ENCODE results near the gene SETD1B. TPM values are rescaled to one million over a fixed set of nuclear protein-coding genes. Genes with fewer than 3 reads are reported as not detected.

SETD1B gene
- total and polyA plus RNA-seq, 2 experiments from 2014 or later: 2.4 to 15.1 TPM

DNA sequence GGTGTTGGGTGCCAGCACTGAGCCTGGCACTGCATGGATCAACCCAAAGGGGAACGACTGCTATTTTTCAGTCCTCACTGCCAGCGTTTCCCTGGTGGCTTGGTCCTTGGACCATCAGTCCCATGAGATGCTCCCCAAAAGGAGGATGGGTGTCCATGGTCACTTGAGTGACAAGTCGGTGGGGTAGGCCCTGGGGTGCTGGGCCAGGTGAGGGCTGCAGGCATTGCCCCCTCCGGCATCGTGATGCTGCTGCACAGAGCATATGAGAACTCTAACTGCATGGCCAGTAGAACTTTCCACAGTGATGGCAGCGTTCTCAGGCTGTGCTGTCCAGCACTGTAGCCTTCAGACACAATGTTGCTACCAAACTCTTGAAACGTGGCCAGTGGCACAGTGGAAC is 16.2 kb downstream of the SETD1B start:
- no peaks in the 10 kb centered on the region for H3K27me3 ChIP-seq
- no peaks in the 10 kb centered on the region for H3K9me3 ChIP-seq (ENCODE audit: low read depth)
- no peak overlapping the region for H3K27ac ChIP-seq
- H3K4me1 ChIP-seq (ENCODE audit: low read depth): no peaks in the 10 kb centered on the region
- TF ChIP-seq, protein P1, sequence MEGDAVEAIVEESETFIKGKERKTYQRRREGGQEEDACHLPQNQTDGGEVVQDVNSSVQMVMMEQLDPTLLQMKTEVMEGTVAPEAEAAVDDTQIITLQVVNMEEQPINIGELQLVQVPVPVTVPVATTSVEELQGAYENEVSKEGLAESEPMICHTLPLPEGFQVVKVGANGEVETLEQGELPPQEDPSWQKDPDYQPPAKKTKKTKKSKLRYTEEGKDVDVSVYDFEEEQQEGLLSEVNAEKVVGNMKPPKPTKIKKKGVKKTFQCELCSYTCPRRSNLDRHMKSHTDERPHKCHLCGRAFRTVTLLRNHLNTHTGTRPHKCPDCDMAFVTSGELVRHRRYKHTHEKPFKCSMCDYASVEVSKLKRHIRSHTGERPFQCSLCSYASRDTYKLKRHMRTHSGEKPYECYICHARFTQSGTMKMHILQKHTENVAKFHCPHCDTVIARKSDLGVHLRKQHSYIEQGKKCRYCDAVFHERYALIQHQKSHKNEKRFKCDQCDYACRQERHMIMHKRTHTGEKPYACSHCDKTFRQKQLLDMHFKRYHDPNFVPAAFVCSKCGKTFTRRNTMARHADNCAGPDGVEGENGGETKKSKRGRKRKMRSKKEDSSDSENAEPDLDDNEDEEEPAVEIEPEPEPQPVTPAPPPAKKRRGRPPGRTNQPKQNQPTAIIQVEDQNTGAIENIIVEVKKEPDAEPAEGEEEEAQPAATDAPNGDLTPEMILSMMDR (IDR thresholded peaks at IDR 0.05; ENCODE audit: low read depth, low read length): no peak
- H3K4me3 ChIP-seq: no peak overlapping the region
- no peak for DNase-seq (ENCODE audit: low read depth in 1 of 2, low spot score in 1 of 2)
- H3K36me3 ChIP-seq: peaks cover 39% of the 10 kb centered on the region

- Histone ChIP-seq H3K27me3 (no peaks in the 10 kb centered on the region), H3K4me3 (no peak overlapping the region), H3K4me1 (ENCODE audit: low read depth) (no peaks in the 10 kb centered on the region), H3K27ac (no peak overlapping the region), H3K9me3 (ENCODE audit: low read depth) (no peaks in the 10 kb centered on the region), H3K36me3 (peaks cover 32% of the 10 kb centered on the region)
- TF ChIP-seq, protein P1 (IDR thresholded peaks at IDR 0.05; ENCODE audit: low read depth, low read length): no peak
- no peak for DNase-seq (ENCODE audit: low read depth in 1 of 2, low spot score in 1 of 2)
These were observed 18.7 kb downstream of the SETD1B start for GRCh38 chr12:121822393-121823100.

DNA sequence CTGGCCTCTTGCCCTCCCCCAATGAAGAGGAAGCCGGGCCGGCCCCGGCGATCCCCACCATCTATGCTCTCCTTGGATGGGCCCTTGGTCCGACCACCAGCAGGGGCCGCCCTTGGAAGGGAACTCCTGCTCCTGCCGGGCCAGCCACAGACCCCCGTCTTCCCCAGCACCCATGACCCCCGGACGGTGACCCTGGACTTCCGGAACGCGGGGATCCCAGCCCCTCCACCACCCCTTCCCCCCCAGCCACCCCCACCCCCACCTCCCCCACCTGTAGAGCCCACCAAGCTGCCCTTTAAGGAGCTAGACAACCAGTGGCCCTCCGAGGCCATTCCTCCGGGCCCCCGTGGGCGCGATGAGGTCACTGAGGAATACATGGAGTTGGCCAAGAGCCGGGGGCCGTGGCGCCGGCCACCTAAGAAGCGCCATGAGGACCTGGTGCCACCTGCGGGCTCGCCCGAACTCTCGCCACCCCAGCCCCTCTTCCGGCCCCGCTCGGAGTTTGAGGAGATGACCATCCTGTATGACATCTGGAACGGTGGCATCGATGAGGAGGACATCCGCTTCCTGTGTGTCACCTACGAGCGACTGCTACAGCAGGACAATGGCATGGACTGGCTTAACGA is 19.4 kb downstream of the SETD1B start:
- TF ChIP-seq, protein P1 (IDR thresholded peaks at IDR 0.05; ENCODE audit: low read depth, low read length): no peak
- Histone ChIP-seq H3K9me3 (ENCODE audit: low read depth) (no peaks in the 10 kb centered on the region), H3K36me3 (peaks cover 32% of the 10 kb centered on the region), H3K4me3 (no peak overlapping the region), H3K27me3 (no peaks in the 10 kb centered on the region), H3K27ac (no peak overlapping the region), H3K4me1 (ENCODE audit: low read depth) (no peaks in the 10 kb centered on the region)
- no peak for DNase-seq (ENCODE audit: low read depth in 1 of 2, low spot score in 1 of 2)

DNA sequence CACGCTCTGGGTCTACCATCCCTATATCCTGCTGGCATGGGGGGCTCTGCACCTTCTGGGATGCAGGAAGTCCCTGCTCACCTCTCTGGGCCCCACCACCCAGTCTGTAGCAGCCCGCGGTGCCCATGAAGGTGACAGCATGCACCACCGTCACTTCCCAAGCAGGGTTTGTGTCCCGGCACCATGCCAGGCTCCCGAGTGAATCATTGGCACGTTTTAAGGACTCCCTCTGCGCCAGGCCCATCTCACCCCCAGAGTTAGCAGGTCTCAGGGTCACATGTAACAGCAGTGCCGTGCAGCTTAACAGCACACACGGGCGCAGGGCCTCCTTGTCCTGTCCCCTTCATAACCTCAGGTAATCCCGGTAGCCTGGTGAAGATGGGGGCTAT is 19.9 kb downstream of the SETD1B start:
- TF ChIP-seq, protein P1 (IDR thresholded peaks at IDR 0.05; ENCODE audit: low read depth, low read length): no peak
- DNase-seq (ENCODE audit: low read depth in 1 of 2, low spot score in 1 of 2): no peak
- Histone ChIP-seq H3K36me3 (peaks cover 34% of the 10 kb centered on the region), H3K4me1 (ENCODE audit: low read depth) (no peaks in the 10 kb centered on the region), H3K9me3 (ENCODE audit: low read depth) (no peaks in the 10 kb centered on the region), H3K27ac (no peak overlapping the region), H3K4me3 (no peak overlapping the region), H3K27me3 (no peaks in the 10 kb centered on the region)

DNA sequence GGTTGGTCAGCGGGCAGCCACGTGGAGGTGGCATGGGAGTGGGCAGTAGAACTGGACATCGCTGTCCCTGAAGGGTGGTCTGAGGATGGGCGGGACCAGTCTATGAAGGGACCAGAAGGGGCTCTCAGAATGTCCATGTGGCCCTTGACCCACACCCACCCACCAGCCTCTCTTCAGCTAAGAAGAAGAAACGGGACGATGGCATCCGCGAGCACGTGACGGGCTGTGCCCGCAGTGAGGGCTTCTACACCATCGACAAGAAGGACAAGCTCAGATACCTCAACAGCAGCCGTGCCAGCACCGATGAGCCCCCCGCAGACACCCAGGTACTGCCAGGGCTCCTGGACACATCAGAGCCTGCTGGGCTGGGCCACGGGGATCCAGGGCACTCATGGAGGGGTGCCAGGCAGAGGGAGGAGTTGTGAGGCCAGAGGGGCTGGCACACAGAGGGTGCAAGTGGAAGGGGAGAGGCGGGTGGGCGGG is 21.3 kb downstream of the SETD1B start:
- Histone ChIP-seq H3K27me3 (no peaks in the 10 kb centered on the region), H3K4me1 (ENCODE audit: low read depth) (peaks cover 5% of the 10 kb centered on the region), H3K4me3 (no peak overlapping the region), H3K9me3 (ENCODE audit: low read depth) (no peaks in the 10 kb centered on the region), H3K36me3 (peaks cover 25% of the 10 kb centered on the region), H3K27ac (no peak overlapping the region)
- no peak for DNase-seq (ENCODE audit: low read depth in 1 of 2, low spot score in 1 of 2)
- TF ChIP-seq, protein P1 (IDR thresholded peaks at IDR 0.05; ENCODE audit: low read depth, low read length): no peak
